Endometrial microvascular endothelial cells (primary cell): ENCODE measurements around the gene SENP5. TPM values are rescaled to one million over a fixed set of nuclear protein-coding genes. Genes with fewer than 3 reads are reported as not detected.

Experiments
- in situ Hi-C: cut with HindIII; loops from 2 replicates; pipeline ENCODE4 v1.10.0; 2017; ENCODE audit warnings: low sequenced_read_pairs, low pct_unique_long_range_greater_than_20kb; ENCODE audit errors: inconsistent ontology term
- total RNA-seq: library from RNA; depleted of rRNA; stranded (reverse); fragments of >200 nt; gene quantifications from one replicate; pipeline ENCODE4 v1.2.3, GENCODE V29; 2015; ENCODE audit errors: inconsistent ontology term

Gene SENP5
- total RNA-seq, 1 donor from 2014 or later = 22.7 TPM

GRCh38 chr3:196965112-196965803 is 97.5 kb downstream of the SENP5 start:
- in situ Hi-C loops = no loop called here

GRCh38 chr3:196965804-196966173 is 98.1 kb downstream of the SENP5 start:
- in situ Hi-C loops = no loop called here

- in situ Hi-C loops = no loop called here
Measured at GRCh38 chr3:196966526-196967401, 99.0 kb downstream of the SENP5 start.

GRCh38 chr3:196967412-196968232 is 99.9 kb downstream of the SENP5 start:
- in situ Hi-C loops = no loop called here

- in situ Hi-C loops = no loop called here
Measured at GRCh38 chr3:196968233-196969133, 100.8 kb downstream of the SENP5 start, which contains the start of gene PIGZ. Gene PIGZ, minus strand, starts transcription at chr3:196968833. Its CDS starts 16,802 bp downstream, at chr3:196952031.

GRCh38 chr3:196969134-196969659 is 101.5 kb downstream of the SENP5 start:
- in situ Hi-C loops = no loop called here

GRCh38 chr3:196969660-196970546 is 102.2 kb downstream of the SENP5 start:
- in situ Hi-C loops = no loop called here

GRCh38 chr3:196970547-196971093 is 102.9 kb downstream of the SENP5 start:
- in situ Hi-C loops = no loop called here

- in situ Hi-C loops = no loop called here
Measured at GRCh38 chr3:196971094-196971698, 103.5 kb downstream of the SENP5 start.

GRCh38 chr3:196974661-196975060 is 106.9 kb downstream of the SENP5 start:
- in situ Hi-C loops = no loop called here

GRCh38 chr3:196975349-196975748 is 107.6 kb downstream of the SENP5 start:
- in situ Hi-C loops = no loop called here

- in situ Hi-C loops = no loop called here
Measured at GRCh38 chr3:196976941-196977340, 109.2 kb downstream of the SENP5 start.

- in situ Hi-C loops = no loop called here
Measured at GRCh38 chr3:196979545-196979944, 111.8 kb downstream of the SENP5 start.

GRCh38 chr3:196981657-196982056 is 113.9 kb downstream of the SENP5 start:
- in situ Hi-C loops = no loop called here

GRCh38 chr3:196983186-196983585 is 115.5 kb downstream of the SENP5 start:
- in situ Hi-C loops = no loop called here
